ENCODE data around the gene RPL14. TPM values are rescaled to one million over a fixed set of nuclear protein-coding genes. Genes with fewer than 3 reads are reported as not detected.
A peak's percentile ranks its signal among the peaks of the same experiment; 100 is the strongest.

RPL14 gene
- total and polyA plus RNA-seq, 9 donors = 1,297 to 3,184 (median 2,664) TPM

DNA sequence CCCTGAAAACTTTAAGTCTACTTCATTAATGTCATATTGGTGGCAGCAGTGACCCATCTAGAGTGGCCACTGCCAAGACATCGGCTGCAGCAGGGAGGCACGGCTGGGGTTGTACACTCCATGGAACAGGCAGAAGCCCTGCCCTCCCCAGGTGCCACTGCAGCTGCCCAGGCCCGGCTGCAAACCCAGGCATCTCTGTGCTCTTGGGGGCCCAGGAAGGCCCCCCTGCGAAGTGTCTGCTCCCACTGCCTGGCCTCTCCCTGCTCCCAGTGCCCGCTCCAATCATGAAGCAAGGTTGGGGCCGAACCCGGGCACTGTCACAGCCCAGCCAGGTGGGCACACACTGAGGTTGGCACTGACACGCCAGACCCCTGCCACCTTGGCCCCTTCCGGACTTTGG lies 12.1 kb upstream of the RPL14 start:
- Histone ChIP-seq H3K4me3 (ENCODE audit: low read length) (no peak overlapping the region), H3K9me3 (replicated peaks; ENCODE audit: control insufficient read depth, low read depth, low read length) (no peaks in the 10 kb centered on the region), H3K27ac (ENCODE audit: low read length) (no peak overlapping the region), H3K4me1 (ENCODE audit: control insufficient read depth, insufficient read depth, low read length) (no peaks in the 10 kb centered on the region), H3K27me3 (ENCODE audit: control insufficient read depth, insufficient read depth, low read length) (no peaks in the 10 kb centered on the region), H3K36me3 (ENCODE audit: control insufficient read depth, insufficient read depth, low read length) (peaks cover 10% of the 10 kb centered on the region)
- WGBS (ENCODE audit: insufficient coverage) = 83% methylated on average over 8 of the region's 9 CpGs
- DNase-seq = no peak

GRCh38 chr3:40445880-40446279 lies 11.3 kb upstream of the RPL14 start:
- WGBS (ENCODE audit: insufficient coverage) = 71% methylated on average over 2 of the region's 4 CpGs
- no peaks in the 10 kb centered on the region for H3K27me3 ChIP-seq (ENCODE audit: control insufficient read depth, insufficient read depth, low read length)
- H3K9me3 ChIP-seq (replicated peaks; ENCODE audit: control insufficient read depth, low read depth, low read length) = no peaks in the 10 kb centered on the region
- peaks cover 17% of the 10 kb centered on the region for H3K36me3 ChIP-seq (ENCODE audit: control insufficient read depth, insufficient read depth, low read length)
- no peak for DNase-seq
- no peak overlapping the region for H3K27ac ChIP-seq (ENCODE audit: low read length)
- no peak overlapping the region for H3K4me3 ChIP-seq (ENCODE audit: low read length)
- H3K4me1 ChIP-seq (ENCODE audit: control insufficient read depth, insufficient read depth, low read length) = no peaks in the 10 kb centered on the region

- peaks cover 18% of the 10 kb centered on the region for H3K36me3 ChIP-seq (ENCODE audit: control insufficient read depth, insufficient read depth, low read length)
- no peaks in the 10 kb centered on the region for H3K27me3 ChIP-seq (ENCODE audit: control insufficient read depth, insufficient read depth, low read length)
- peaks cover 14% of the 10 kb centered on the region for H3K4me1 ChIP-seq (ENCODE audit: control insufficient read depth, insufficient read depth, low read length)
- no peak overlapping the region for H3K27ac ChIP-seq (ENCODE audit: low read length)
- no CpG with 5 or more reads among the region's 2 CpGs for WGBS (ENCODE audit: insufficient coverage)
- no peaks in the 10 kb centered on the region for H3K9me3 ChIP-seq (replicated peaks; ENCODE audit: control insufficient read depth, low read depth, low read length)
- H3K4me3 ChIP-seq (ENCODE audit: low read length) = no peak overlapping the region
- no peak for DNase-seq
These were observed 6.7 kb upstream of the RPL14 start for GRCh38 chr3:40450438-40450837.

- no peak overlapping the region for H3K4me3 ChIP-seq (ENCODE audit: low read length)
- H3K36me3 ChIP-seq (ENCODE audit: control insufficient read depth, insufficient read depth, low read length) = peaks cover 12% of the 10 kb centered on the region
- H3K27ac ChIP-seq (ENCODE audit: low read length) = no peak overlapping the region
- H3K4me1 ChIP-seq (ENCODE audit: control insufficient read depth, insufficient read depth, low read length) = peaks cover 18% of the 10 kb centered on the region
- no peaks in the 10 kb centered on the region for H3K27me3 ChIP-seq (ENCODE audit: control insufficient read depth, insufficient read depth, low read length)
- H3K9me3 ChIP-seq (replicated peaks; ENCODE audit: control insufficient read depth, low read depth, low read length) = no peaks in the 10 kb centered on the region
- no peak for DNase-seq
These were observed 5.6 kb upstream of the RPL14 start for GRCh38 chr3:40451551-40451950.

DNA sequence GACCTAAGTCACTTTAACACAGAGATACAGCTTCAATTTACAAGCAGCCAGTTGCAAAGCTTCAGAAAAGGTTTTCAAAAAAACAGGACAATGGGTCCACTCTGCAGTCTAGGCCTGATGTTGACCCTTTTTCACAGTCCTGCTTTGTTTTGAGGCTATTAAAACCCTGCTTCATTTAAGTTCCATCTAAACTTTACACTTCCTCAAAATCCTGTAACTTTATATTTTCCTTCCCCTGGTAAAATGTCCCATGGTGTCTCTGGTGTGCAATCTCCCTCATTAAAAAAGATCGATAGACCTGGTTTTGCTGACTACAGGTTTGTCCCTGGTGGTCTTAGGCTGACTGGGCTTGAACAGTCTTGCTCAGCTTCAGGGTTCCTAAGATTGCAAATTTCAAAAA lies 5.1 kb upstream of the RPL14 start:
- H3K27me3 ChIP-seq (ENCODE audit: control insufficient read depth, insufficient read depth, low read length) = no peaks in the 10 kb centered on the region
- H3K27ac ChIP-seq (ENCODE audit: low read length) = peak overlapping the region; percentile 97
- peaks cover 12% of the 10 kb centered on the region for H3K36me3 ChIP-seq (ENCODE audit: control insufficient read depth, insufficient read depth, low read length)
- peaks cover 18% of the 10 kb centered on the region for H3K4me1 ChIP-seq (ENCODE audit: control insufficient read depth, insufficient read depth, low read length)
- no peak for DNase-seq
- no peaks in the 10 kb centered on the region for H3K9me3 ChIP-seq (replicated peaks; ENCODE audit: control insufficient read depth, low read depth, low read length)
- no CpG with 5 or more reads among the region's 1 CpG for WGBS (ENCODE audit: insufficient coverage)
- no peak overlapping the region for H3K4me3 ChIP-seq (ENCODE audit: low read length)

GRCh38 chr3:40452562-40452875 lies 4.6 kb upstream of the RPL14 start:
- peaks cover 12% of the 10 kb centered on the region for H3K36me3 ChIP-seq (ENCODE audit: control insufficient read depth, insufficient read depth, low read length)
- peak overlapping the region; percentile 81 for H3K4me3 ChIP-seq (ENCODE audit: low read length)
- H3K27ac ChIP-seq (ENCODE audit: low read length) = peak overlapping the region; percentile 97
- no peak for DNase-seq
- H3K9me3 ChIP-seq (replicated peaks; ENCODE audit: control insufficient read depth, low read depth, low read length) = no peaks in the 10 kb centered on the region
- no peaks in the 10 kb centered on the region for H3K27me3 ChIP-seq (ENCODE audit: control insufficient read depth, insufficient read depth, low read length)
- WGBS (ENCODE audit: insufficient coverage) = 0% methylated on average over 7 of the region's 7 CpGs
- H3K4me1 ChIP-seq (ENCODE audit: control insufficient read depth, insufficient read depth, low read length) = peaks cover 18% of the 10 kb centered on the region

- peak; percentile 99 for DNase-seq
- Histone ChIP-seq H3K9me3 (replicated peaks; ENCODE audit: control insufficient read depth, low read depth, low read length) (no peaks in the 10 kb centered on the region), H3K36me3 (ENCODE audit: control insufficient read depth, insufficient read depth, low read length) (peaks cover 12% of the 10 kb centered on the region), H3K4me3 (ENCODE audit: low read length) (peak overlapping the region; percentile 81), H3K4me1 (ENCODE audit: control insufficient read depth, insufficient read depth, low read length) (peaks cover 18% of the 10 kb centered on the region), H3K27ac (ENCODE audit: low read length) (peak overlapping the region; percentile 97), H3K27me3 (ENCODE audit: control insufficient read depth, insufficient read depth, low read length) (no peaks in the 10 kb centered on the region)
- WGBS (ENCODE audit: insufficient coverage) = under 1% methylated on average over 24 of the region's 41 CpGs
These were observed 4.0 kb upstream of the RPL14 start for GRCh38 chr3:40452876-40453730.

DNA sequence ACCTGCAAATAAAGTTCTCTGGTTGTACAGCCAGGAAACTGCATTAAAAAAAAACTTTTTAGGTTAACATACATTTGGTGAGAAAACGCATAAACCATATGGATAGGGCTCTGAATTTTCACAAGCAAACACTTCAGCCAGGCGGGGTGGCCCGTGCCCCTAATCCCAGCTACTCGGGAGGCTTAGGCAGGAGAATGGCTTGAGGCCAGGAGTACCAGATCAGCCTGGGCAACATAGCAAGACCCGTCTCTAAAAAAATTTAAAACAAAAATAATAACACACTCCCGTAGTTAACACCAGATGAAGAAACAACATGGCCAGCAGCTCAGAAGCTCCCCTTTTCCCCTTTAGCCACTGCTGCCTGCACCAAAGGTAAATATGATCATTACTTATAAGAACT lies 3.2 kb upstream of the RPL14 start:
- Histone ChIP-seq H3K36me3 (ENCODE audit: control insufficient read depth, insufficient read depth, low read length) (peaks cover 15% of the 10 kb centered on the region), H3K4me3 (ENCODE audit: low read length) (no peak overlapping the region), H3K4me1 (ENCODE audit: control insufficient read depth, insufficient read depth, low read length) (peaks cover 20% of the 10 kb centered on the region), H3K9me3 (replicated peaks; ENCODE audit: control insufficient read depth, low read depth, low read length) (no peaks in the 10 kb centered on the region), H3K27ac (ENCODE audit: low read length) (peak overlapping the region; percentile 97), H3K27me3 (ENCODE audit: control insufficient read depth, insufficient read depth, low read length) (no peaks in the 10 kb centered on the region)
- 30% methylated on average over 2 of the region's 6 CpGs for WGBS (ENCODE audit: insufficient coverage)
- no peak for DNase-seq

- Histone ChIP-seq H3K27me3 (ENCODE audit: control insufficient read depth, insufficient read depth, low read length) (no peaks in the 10 kb centered on the region), H3K36me3 (ENCODE audit: control insufficient read depth, insufficient read depth, low read length) (peaks cover 21% of the 10 kb centered on the region), H3K27ac (ENCODE audit: low read length) (no peak overlapping the region), H3K9me3 (replicated peaks; ENCODE audit: control insufficient read depth, low read depth, low read length) (no peaks in the 10 kb centered on the region), H3K4me1 (ENCODE audit: control insufficient read depth, insufficient read depth, low read length) (peaks cover 20% of the 10 kb centered on the region), H3K4me3 (ENCODE audit: low read length) (no peak overlapping the region)
- DNase-seq = no peak
- WGBS (ENCODE audit: insufficient coverage) = 92% methylated on average over 2 of the region's 4 CpGs
These were observed 1.8 kb upstream of the RPL14 start for GRCh38 chr3:40455328-40455727.

GRCh38 chr3:40456279-40456939 lies 730 bp upstream of the RPL14 start:
- Histone ChIP-seq H3K36me3 (ENCODE audit: control insufficient read depth, insufficient read depth, low read length) (peaks cover 24% of the 10 kb centered on the region), H3K9me3 (replicated peaks; ENCODE audit: control insufficient read depth, low read depth, low read length) (no peaks in the 10 kb centered on the region), H3K4me3 (ENCODE audit: low read length) (peak overlapping the region; percentile 98), H3K27ac (ENCODE audit: low read length) (peak overlapping the region; percentile 92), H3K4me1 (ENCODE audit: control insufficient read depth, insufficient read depth, low read length) (peaks cover 20% of the 10 kb centered on the region), H3K27me3 (ENCODE audit: control insufficient read depth, insufficient read depth, low read length) (no peaks in the 10 kb centered on the region)
- no peak for DNase-seq
- WGBS (ENCODE audit: insufficient coverage) = 63% methylated on average over 23 of the region's 29 CpGs

Data from muscle of leg (tissue), 11 donors.